Mucosa of descending colon (tissue), 3 donors: ENCODE data around the gene EHMT1. TPM values are rescaled to one million over a fixed set of nuclear protein-coding genes. Genes with fewer than 3 reads are reported as not detected.

Experiments used
- microRNA-seq: library from miRNA; unstranded; fragments of <30 nt; microRNA quantifications from one replicate; pipeline ENCODE4, GENCODE V29; 2019
- total RNA-seq, 3 donors: library from RNA; stranded (reverse); fragmentation: NEBNext Ultra II Directional in 2 of 3; extraction: Animal tissue kit (Norgen Biotek cat#: 25700) in 2 of 3; gene quantifications; one replicate each; pipeline versions ENCODE4 v1.2.1 to v1.2.4, GENCODE V29; 2021 to 2023
- donor health status: DM: no; HTN: no; CAD: no; lungs with moderate emphysema.
- donor health status: DM: no; HTN: no; CAD: no.
- donor health status: DM: no; HTN: yes; CAD: no.

Gene EHMT1
- total RNA-seq, 3 donors from 2014 or later, result 78.4 to 90.8 (median 83.3) TPM

Small RNA genes lying within 50 kb of the gene (microRNA-seq; reads per million reads assigned to microRNA genes)
- not detected for gene MIR602

Other genes starting within 250 kb of the EHMT1 start
- 10 to 100 TPM; 39.4 to 56.7 (median 40.1) TPM for gene EXD3, start 195.8 kb upstream of the EHMT1 start, total RNA-seq
- gene NOXA1, start 195.6 kb upstream of the EHMT1 start, total RNA-seq, result 10 to 100 TPM; 18.0 to 41.5 (median 27.2) TPM
- gene ENTPD8, start 177.6 kb upstream of the EHMT1 start, total RNA-seq, result 100 to 1,000 TPM in 1 of 3 donors, 10 to 100 TPM in 2; 36.7 to 127 (median 74.8) TPM
- gene NSMF, start 159.7 kb upstream of the EHMT1 start, total RNA-seq, result 10 to 100 TPM; 30.1 to 48.0 (median 43.4) TPM
- 10 to 100 TPM; 16.7 to 27.4 (median 17.2) TPM for gene PNPLA7, start 68.6 kb upstream of the EHMT1 start, total RNA-seq
- gene MRPL41, start 67.1 kb upstream of the EHMT1 start, total RNA-seq, result 10 to 100 TPM; 67.1 to 93.8 (median 93.5) TPM
- 10 to 100 TPM; 24.5 to 33.5 (median 29.3) TPM for gene DPH7, start 40.1 kb upstream of the EHMT1 start, total RNA-seq
- gene ZMYND19, start 28.5 kb upstream of the EHMT1 start, total RNA-seq, result 10 to 100 TPM; 14.2 to 18.5 (median 18.4) TPM
- gene ARRDC1, start 13.3 kb upstream of the EHMT1 start, total RNA-seq, result 100 to 1,000 TPM in 1 of 3 donors, 10 to 100 TPM in 2; 58.1 to 111 (median 100.0) TPM